Transverse colon (tissue), 4 donors: ENCODE measurements around the gene RNF26.

Experiments used
- CTCF ChIP-seq, 5 experiments: fragments of 200-600 bp in 3 of 5; fragments of 450-650 bp in 2 of 5; sonication (generic) in 3 of 5; IDR thresholded peaks; 1 replicate in 2 of 5; 2 replicates in 3 of 5; pipeline ENCODE4 v1.5.1; 2016 to 2017; ENCODE audit warnings: antibody characterized with exemption in 5 of 5, inconsistent platforms in 3 of 5, mild to moderate bottlenecking in 2 of 5, moderate library complexity in 1 of 5
- POLR2A ChIP-seq: fragments of 450-650 bp; IDR thresholded peaks from one replicate; pipeline ENCODE4 v1.6.1; 2016; ENCODE audit warnings: antibody characterized with exemption, mild to moderate bottlenecking, moderate library complexity
- POLR2AphosphoS5 ChIP-seq, 3 donors: sonication (generic); formaldehyde crosslinking; IDR thresholded peaks; one replicate each; pipeline ENCODE4 v1.6.1; 2016; ENCODE audit warnings: antibody characterized with exemption in 3 of 3

- TF ChIP-seq POLR2AphosphoS5 (IDR thresholded peaks at IDR 0.05) (no peak), CTCF (IDR thresholded peaks at IDR 0.05) (no peak), POLR2A (no peak)
Observed at GRCh38 chr11:119288219-119288618, 46.1 kb upstream of the RNF26 start.
